Naive B cell (primary cell): ENCODE results near the gene AP3S1. TPM values are rescaled to one million over a fixed set of nuclear protein-coding genes. Genes with fewer than 3 reads are reported as not detected.
"Not testable (repeated sequence)": the region's sequence is repeated elsewhere in the genome, so short reads cannot be mapped to it uniquely, and the experiment has no call there.

Experiments used
- ATAC-seq, 2 donors: fragments of 150-1000 bp; cut with Tn5 transposase; 2 replicates each; pipeline ENCODE4 v1.10.0; 2021; ENCODE audit warnings: low read depth in 2 of 2, mild to moderate bottlenecking in 2 of 2, moderate library complexity in 2 of 2
- DNase-seq: peaks from one replicate; pipeline ENCODE4 v3.0.0; 2022
- H3K27ac Mint-ChIP-seq, 6 donors: one replicate each; pipeline ENCODE4 v1.8.0; 2020 to 2022; ENCODE audit warnings: mild to moderate bottlenecking in 6 of 6, mixed read lengths in 6 of 6, moderate library complexity in 5 of 6, inconsistent platforms in 2 of 6
- H3K27me3 Mint-ChIP-seq, 3 donors: one replicate each; pipeline ENCODE4 v1.8.0; 2021 to 2022; ENCODE audit warnings: mixed read lengths in 3 of 3, mild to moderate bottlenecking in 1 of 3
- H3K36me3 Mint-ChIP-seq, 2 donors: one replicate each; pipeline ENCODE4 v1.8.0; 2020 to 2022; ENCODE audit warnings: mixed read lengths in 2 of 2, inconsistent platforms in 1 of 2, mild to moderate bottlenecking in 1 of 2
- H3K4me1 Mint-ChIP-seq, 3 donors: one replicate each; pipeline ENCODE4 v1.8.0; 2020 to 2022; ENCODE audit warnings: mixed read lengths in 3 of 3, inconsistent platforms in 1 of 3, mild to moderate bottlenecking in 1 of 3, moderate library complexity in 1 of 3
- H3K4me3 Mint-ChIP-seq, 8 donors: one replicate each; pipeline ENCODE4 v1.8.0; 2020 to 2022; ENCODE audit warnings: mild to moderate bottlenecking in 8 of 8, mixed read lengths in 8 of 8, moderate library complexity in 8 of 8, inconsistent platforms in 2 of 8
- H3K9me3 Mint-ChIP-seq, 7 donors: one replicate each; pipeline ENCODE4 v1.8.0; 2020 to 2022; ENCODE audit warnings: mixed read lengths in 7 of 7, mild to moderate bottlenecking in 5 of 7, inconsistent platforms in 2 of 7, moderate library complexity in 1 of 7
- polyA plus RNA-seq, 6 donors: library from polyadenylated mRNA; unstranded; fragments of 300-500 nt; fragmentation: Illumina TruSeq; gene quantifications; one replicate each; pipeline ENCODE4 v1.2.3, GENCODE V29; 2021; ENCODE audit warnings: low read depth in 6 of 6

AP3S1 gene
- polyA plus RNA-seq, 6 donors from 2014 or later = 57.5 to 102 (median 68.4) TPM

- Mint-ChIP-seq H3K4me3 (no peak overlapping the region), H3K27ac (peak overlapping the region in 2 of 6 donors; percentile 1 to 32), H3K36me3 (peaks cover 17 to 33% of the 10 kb centered on the region in 2 donors), H3K27me3 (no peaks in the 10 kb centered on the region), H3K4me1 (no peaks in the 10 kb centered on the region), H3K9me3 (no peaks in the 10 kb centered on the region)
- no peak for DNase-seq
- ATAC-seq = no peak
These were observed 54.1 kb downstream of the AP3S1 start for GRCh38 chr5:115895821-115896220.

DNA sequence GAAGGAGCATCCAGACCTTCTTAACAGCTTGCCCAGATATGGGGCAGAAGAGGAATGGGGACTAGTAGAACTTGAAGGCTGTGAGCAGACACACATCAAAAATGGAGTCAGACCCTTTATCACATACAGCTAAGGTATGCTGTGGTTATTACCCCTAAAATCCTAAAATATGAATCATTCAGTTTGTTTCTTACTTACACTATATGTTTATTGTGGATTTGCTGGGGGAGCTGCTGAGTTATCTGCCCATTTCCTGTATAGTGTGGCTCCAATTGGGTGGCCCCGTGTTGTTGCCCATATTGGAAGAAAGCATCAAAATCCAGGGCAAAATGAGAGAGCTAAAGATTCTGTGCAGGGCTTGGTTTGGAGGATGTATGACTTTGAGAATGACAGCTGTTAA is 56.9 kb downstream of the AP3S1 start:
- H3K36me3 Mint-ChIP-seq = peaks cover 17 to 26% of the 10 kb centered on the region in 2 donors
- no peak overlapping the region for H3K27ac Mint-ChIP-seq
- ATAC-seq (no peak), DNase-seq (no peak)
- H3K9me3 Mint-ChIP-seq = no peaks in the 10 kb centered on the region
- no peaks in the 10 kb centered on the region for H3K4me1 Mint-ChIP-seq
- H3K4me3 Mint-ChIP-seq = no peak overlapping the region
- H3K27me3 Mint-ChIP-seq = no peaks in the 10 kb centered on the region

DNA sequence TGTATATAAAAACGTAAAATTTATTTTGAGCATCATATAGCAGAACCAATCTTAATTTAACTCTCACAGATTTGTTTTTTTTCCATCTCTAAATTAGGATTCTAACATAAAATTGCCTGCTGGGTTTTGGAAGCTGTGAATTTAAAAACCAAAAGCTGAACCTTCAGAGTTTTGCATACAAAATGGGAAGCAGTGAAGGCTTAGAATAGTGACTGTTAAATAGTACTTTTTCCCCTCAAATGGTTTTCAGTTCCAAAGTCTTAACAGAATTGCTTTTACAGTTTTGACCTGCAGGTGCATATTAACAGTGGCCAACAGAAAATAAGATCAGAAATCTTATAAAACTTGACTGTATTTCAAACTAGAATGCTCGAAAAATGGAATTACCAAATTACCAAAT is 65.4 kb downstream of the AP3S1 start:
- no peaks in the 10 kb centered on the region for H3K9me3 Mint-ChIP-seq
- no peaks in the 10 kb centered on the region for H3K4me1 Mint-ChIP-seq
- ATAC-seq (no peak), DNase-seq (no peak)
- no peak overlapping the region for H3K4me3 Mint-ChIP-seq
- no peak overlapping the region for H3K27ac Mint-ChIP-seq
- H3K27me3 Mint-ChIP-seq = no peaks in the 10 kb centered on the region
- no peaks in the 10 kb centered on the region for H3K36me3 Mint-ChIP-seq

- H3K9me3 Mint-ChIP-seq, H3K27me3 Mint-ChIP-seq, H3K4me1 Mint-ChIP-seq, ATAC-seq, DNase-seq, H3K4me3 Mint-ChIP-seq: not testable (repeated sequence)
- H3K36me3 Mint-ChIP-seq = peaks cover 8 to 18% of the 10 kb centered on the region in 2 donors
- H3K27ac Mint-ChIP-seq = peak overlapping the region in 1 of 6 donors; percentile 22
These were observed 72.1 kb downstream of the AP3S1 start for GRCh38 chr5:115913623-115914400.

DNA sequence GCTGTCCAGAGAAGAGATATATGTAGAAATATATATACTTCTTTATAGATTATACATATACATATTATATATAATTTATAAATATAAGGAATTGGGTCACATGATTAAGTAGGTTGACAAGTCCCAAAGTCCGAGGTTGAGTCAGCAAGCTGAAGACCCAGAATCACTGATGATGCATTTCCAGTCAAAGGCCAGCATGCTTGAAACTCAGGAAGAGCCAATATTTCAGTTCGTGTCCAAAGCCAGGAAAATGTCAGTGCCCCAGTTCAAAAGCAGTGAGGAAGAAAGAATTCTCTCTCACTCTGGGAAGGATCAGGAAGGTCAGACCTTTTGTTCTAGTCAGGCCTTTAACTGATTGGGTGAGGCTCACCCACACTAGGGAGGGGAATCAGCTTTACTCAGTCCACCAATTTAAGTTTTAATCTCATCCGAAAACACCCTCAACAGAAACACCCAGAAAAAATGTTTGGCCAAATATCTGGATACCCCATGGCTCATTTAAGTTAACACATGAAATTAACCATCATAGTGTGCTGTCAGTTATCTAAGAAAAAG is 78.5 kb downstream of the AP3S1 start:
- H3K9me3 Mint-ChIP-seq = no peaks in the 10 kb centered on the region
- peaks cover 0 to 3% (median 0%) of the 10 kb centered on the region in 3 donors for H3K4me1 Mint-ChIP-seq
- ATAC-seq (no peak), DNase-seq (no peak)
- peaks cover 5 to 6% of the 10 kb centered on the region in 2 donors for H3K36me3 Mint-ChIP-seq
- no peak overlapping the region for H3K4me3 Mint-ChIP-seq
- H3K27ac Mint-ChIP-seq = no peak overlapping the region
- no peaks in the 10 kb centered on the region for H3K27me3 Mint-ChIP-seq

- not testable (repeated sequence) for H3K9me3 Mint-ChIP-seq, H3K4me1 Mint-ChIP-seq, H3K27ac Mint-ChIP-seq, DNase-seq, ATAC-seq, H3K36me3 Mint-ChIP-seq, H3K27me3 Mint-ChIP-seq, H3K4me3 Mint-ChIP-seq
These were observed 87.1 kb downstream of the AP3S1 start for GRCh38 chr5:115928578-115929407.

DNA sequence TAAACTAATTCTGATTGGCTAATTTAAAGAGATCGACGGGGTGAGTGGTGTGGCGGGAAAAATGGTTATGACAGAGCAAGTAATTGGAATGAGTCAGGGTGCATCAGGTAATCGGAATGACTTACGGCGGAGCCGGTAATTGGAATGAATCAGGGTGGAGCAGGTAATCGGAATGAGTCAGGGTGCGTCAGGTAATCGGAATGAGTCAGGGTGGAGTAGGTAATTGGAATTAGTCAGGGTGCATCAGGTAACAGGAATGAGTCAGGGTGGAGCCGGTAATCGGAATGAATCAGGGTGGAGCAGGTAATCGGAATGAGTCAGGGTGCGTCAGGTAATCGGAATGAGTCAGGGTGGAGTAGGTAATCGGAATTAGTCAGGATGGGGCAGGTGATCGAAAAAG is 88.4 kb downstream of the AP3S1 start:
- not testable (repeated sequence) for H3K4me1 Mint-ChIP-seq, H3K4me3 Mint-ChIP-seq, DNase-seq, ATAC-seq, H3K9me3 Mint-ChIP-seq, H3K27me3 Mint-ChIP-seq, H3K36me3 Mint-ChIP-seq, H3K27ac Mint-ChIP-seq

DNA sequence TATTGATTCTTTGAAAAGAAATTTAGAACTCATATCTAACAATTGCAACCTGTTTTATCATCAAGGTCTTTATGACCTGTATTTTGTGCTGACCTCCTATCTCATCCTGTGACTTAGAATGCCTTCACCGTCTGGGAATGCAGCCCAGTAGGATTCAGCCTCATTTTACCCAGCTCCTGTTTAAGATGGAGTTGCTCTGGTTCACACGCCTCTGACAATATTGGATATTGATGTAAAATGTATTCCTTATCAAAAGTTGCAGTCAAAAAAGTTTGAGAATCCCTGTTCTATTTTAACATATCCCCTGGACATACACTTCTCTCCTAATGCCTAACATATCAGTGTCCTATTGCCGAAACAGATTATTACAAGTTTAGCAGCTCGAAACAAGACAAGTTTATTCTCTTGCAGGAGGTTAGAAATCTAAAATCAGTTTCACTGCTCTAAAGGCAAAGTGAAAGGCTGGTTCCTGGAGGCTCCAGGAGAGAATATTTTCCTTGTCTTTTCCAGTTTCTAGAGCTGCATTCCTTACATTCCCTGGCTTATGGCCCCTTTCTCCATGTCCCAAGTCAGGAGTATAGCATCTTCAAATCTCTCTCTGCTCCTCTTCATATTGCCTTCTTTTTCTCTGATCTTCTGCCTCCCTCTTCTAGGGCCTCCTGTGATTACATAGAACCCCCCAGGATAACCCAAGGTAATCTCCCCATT is 89.0 kb downstream of the AP3S1 start:
- DNase-seq = no peak
- peaks cover 0 to 2% (median 0%) of the 10 kb centered on the region in 7 donors for H3K9me3 Mint-ChIP-seq
- no peak for ATAC-seq
- peaks cover 0 to 5% (median 0%) of the 10 kb centered on the region in 3 donors for H3K27me3 Mint-ChIP-seq
- no peaks in the 10 kb centered on the region for H3K36me3 Mint-ChIP-seq
- H3K27ac Mint-ChIP-seq = no peak overlapping the region
- H3K4me1 Mint-ChIP-seq = no peaks in the 10 kb centered on the region
- H3K4me3 Mint-ChIP-seq = no peak overlapping the region

GRCh38 chr5:115932991-115933390 is 91.3 kb downstream of the AP3S1 start:
- no peak for ATAC-seq

GRCh38 chr5:115934388-115934974 is 92.7 kb downstream of the AP3S1 start:
- H3K27me3 Mint-ChIP-seq = peaks cover 0 to 11% (median 5%) of the 10 kb centered on the region in 3 donors
- DNase-seq (no peak), ATAC-seq (no peak)
- H3K36me3 Mint-ChIP-seq = no peaks in the 10 kb centered on the region
- no peaks in the 10 kb centered on the region for H3K4me1 Mint-ChIP-seq
- H3K9me3 Mint-ChIP-seq = no peaks in the 10 kb centered on the region
- no peak overlapping the region for H3K4me3 Mint-ChIP-seq
- H3K27ac Mint-ChIP-seq = no peak overlapping the region

More at GRCh38 chr5:115932991-115933390, 91.3 kb downstream of the AP3S1 start:
- no peak overlapping the region for H3K27ac Mint-ChIP-seq
- peaks cover 0 to 2% (median 0%) of the 10 kb centered on the region in 7 donors for H3K9me3 Mint-ChIP-seq
- no peak overlapping the region for H3K4me3 Mint-ChIP-seq
- no peaks in the 10 kb centered on the region for H3K36me3 Mint-ChIP-seq
- peaks cover 0 to 11% (median 5%) of the 10 kb centered on the region in 3 donors for H3K27me3 Mint-ChIP-seq
- no peak for DNase-seq
- H3K4me1 Mint-ChIP-seq = no peaks in the 10 kb centered on the region

GRCh38 chr5:115936031-115936430 is 94.3 kb downstream of the AP3S1 start:
- Mint-ChIP-seq H3K4me3 (no peak overlapping the region), H3K36me3 (no peaks in the 10 kb centered on the region), H3K27me3 (peaks cover 0 to 11% (median 8%) of the 10 kb centered on the region in 3 donors), H3K27ac (no peak overlapping the region), H3K4me1 (peaks cover 0 to 2% (median 0%) of the 10 kb centered on the region in 3 donors), H3K9me3 (peaks cover 0 to 1% (median 0%) of the 10 kb centered on the region in 7 donors)
- no peak for ATAC-seq
- DNase-seq = no peak

GRCh38 chr5:115939059-115939458 is 97.3 kb downstream of the AP3S1 start:
- no peak for ATAC-seq
- Mint-ChIP-seq H3K27me3 (peaks cover 0 to 23% (median 11%) of the 10 kb centered on the region in 3 donors), H3K4me3 (no peak overlapping the region), H3K27ac (no peak overlapping the region), H3K4me1 (peaks cover 0 to 4% (median 0%) of the 10 kb centered on the region in 3 donors), H3K9me3 (peaks cover 0 to 13% (median 6%) of the 10 kb centered on the region in 7 donors), H3K36me3 (no peaks in the 10 kb centered on the region)
- DNase-seq = no peak
